Measurements from ENCODE around the gene TAF11L8. TPM values are rescaled to one million over a fixed set of nuclear protein-coding genes. Genes with fewer than 3 reads are reported as not detected.
"Not testable (repeated sequence)": the region's sequence is repeated elsewhere in the genome, so short reads cannot be mapped to it uniquely, and the experiment has no call there.

TAF11L8 gene
- total and polyA plus RNA-seq, 2 donors, result not detected

DNA sequence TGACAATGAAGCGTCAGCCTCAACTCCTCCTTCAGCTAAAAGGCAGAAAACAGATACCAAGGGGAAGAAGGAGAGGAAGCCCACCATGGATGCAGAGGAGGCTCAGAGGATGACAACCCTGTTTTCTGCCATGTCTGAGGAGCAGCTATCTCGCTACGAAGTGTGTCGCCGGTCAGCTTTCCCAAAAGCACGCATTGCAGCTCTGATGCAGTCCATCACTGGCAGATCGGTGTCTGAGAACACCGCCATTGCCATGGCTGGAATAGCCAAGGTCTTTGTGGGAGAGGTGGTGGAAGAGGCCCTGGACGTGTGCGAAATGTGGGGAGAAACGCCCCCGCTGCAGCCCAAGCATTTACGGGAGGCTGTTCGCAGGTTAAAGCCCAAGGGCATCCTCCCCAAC is 14.2 kb upstream of the TAF11L8 start:
- H3K27me3 ChIP-seq (ENCODE audit: control insufficient read depth in 2 of 2, insufficient read depth in 1 of 2, low read length in 1 of 2), result no peaks in the 10 kb centered on the region
- WGBS, result 97% methylated on average over 14 of the region's 14 CpGs
- H3K27ac ChIP-seq (ENCODE audit: low read depth in 1 of 2, low read length in 1 of 2), result no peak overlapping the region
- no peak overlapping the region for H3K4me3 ChIP-seq (ENCODE audit: low read length in 2 of 2)
- no peaks in the 10 kb centered on the region for H3K4me1 ChIP-seq (ENCODE audit: control insufficient read depth in 2 of 2, insufficient read depth in 2 of 2, low read length in 2 of 2)
- no peak for DNase-seq (ENCODE audit: low read depth in 6 of 9, low spot score in 9 of 9)
- peaks cover 3 to 10% of the 10 kb centered on the region in 2 donors for H3K9me3 ChIP-seq (ENCODE audit: control insufficient read depth in 2 of 2, insufficient read depth in 1 of 2, low read length in 1 of 2)
- no peaks in the 10 kb centered on the region for H3K36me3 ChIP-seq (ENCODE audit: control insufficient read depth in 2 of 2, insufficient read depth in 2 of 2, low read length in 1 of 2)

DNA sequence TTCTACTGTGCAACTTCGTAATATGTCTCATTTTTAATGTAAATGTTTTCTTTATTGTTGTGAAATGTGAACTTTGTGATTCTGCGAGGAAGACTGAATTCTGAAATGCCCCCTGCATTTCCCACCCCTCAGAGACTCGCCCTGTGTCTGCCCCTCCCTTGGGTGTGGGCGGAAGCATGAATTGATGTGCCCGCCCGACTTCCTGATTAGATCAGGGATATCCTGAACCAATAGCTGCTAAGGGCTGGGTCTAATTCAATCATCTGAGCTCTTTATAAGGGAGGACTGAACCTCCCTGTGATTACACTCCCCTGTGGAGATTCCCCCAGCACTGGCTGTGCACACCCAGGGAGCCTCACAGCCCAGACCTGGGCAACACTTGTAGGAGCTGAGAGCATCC is 13.1 kb upstream of the TAF11L8 start, which contains the start of gene TAF11L11:
TAF11L11 (plus strand) TSS at position 304 of the 400 bp plus-strand sequence.
- H3K4me1 ChIP-seq (ENCODE audit: control insufficient read depth in 2 of 2, insufficient read depth in 2 of 2, low read length in 2 of 2); DNase-seq (ENCODE audit: low read depth in 6 of 9, low spot score in 9 of 9); H3K27ac ChIP-seq (ENCODE audit: low read depth in 1 of 2, low read length in 1 of 2); H3K9me3 ChIP-seq (ENCODE audit: control insufficient read depth in 2 of 2, insufficient read depth in 1 of 2, low read length in 1 of 2); H3K36me3 ChIP-seq (ENCODE audit: control insufficient read depth in 2 of 2, insufficient read depth in 2 of 2, low read length in 1 of 2); H3K4me3 ChIP-seq (ENCODE audit: low read length in 2 of 2); H3K27me3 ChIP-seq (ENCODE audit: control insufficient read depth in 2 of 2, insufficient read depth in 1 of 2, low read length in 1 of 2): not testable (repeated sequence)
- 89% methylated on average over 6 of the region's 6 CpGs for WGBS

DNA sequence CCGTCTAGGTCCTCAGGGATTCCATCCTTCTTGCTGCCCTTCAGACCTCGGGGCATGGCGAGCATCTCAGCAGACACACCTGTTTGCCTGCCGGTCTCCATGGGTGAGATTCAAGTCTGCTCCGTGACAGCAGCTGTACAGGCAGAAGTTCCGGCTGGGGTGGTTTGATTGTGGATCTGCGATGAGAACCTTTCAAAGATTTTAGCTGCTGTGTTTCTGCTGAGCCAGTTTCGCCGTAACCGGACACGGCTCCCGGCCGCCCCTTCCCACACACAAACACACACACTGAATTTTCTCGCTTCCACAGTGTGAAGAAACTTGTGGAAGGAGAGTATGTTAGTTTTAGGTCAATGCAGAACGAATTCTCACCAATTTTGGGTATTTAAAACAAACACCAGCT is 7.0 kb upstream of the TAF11L8 start, which contains the start of gene TAF11L10:
TAF11L10 (minus strand) TSS at position 101 of the 400 bp plus-strand sequence.
- H3K4me1 ChIP-seq (ENCODE audit: control insufficient read depth in 2 of 2, insufficient read depth in 2 of 2, low read length in 2 of 2); H3K27ac ChIP-seq (ENCODE audit: low read depth in 1 of 2, low read length in 1 of 2); DNase-seq (ENCODE audit: low read depth in 6 of 9, low spot score in 9 of 9); H3K36me3 ChIP-seq (ENCODE audit: control insufficient read depth in 2 of 2, insufficient read depth in 2 of 2, low read length in 1 of 2); H3K27me3 ChIP-seq (ENCODE audit: control insufficient read depth in 2 of 2, insufficient read depth in 1 of 2, low read length in 1 of 2); H3K4me3 ChIP-seq (ENCODE audit: low read length in 2 of 2); H3K9me3 ChIP-seq (ENCODE audit: control insufficient read depth in 2 of 2, insufficient read depth in 1 of 2, low read length in 1 of 2): not testable (repeated sequence)
- WGBS, result no CpG with 5 or more reads among the region's 15 CpGs

DNA sequence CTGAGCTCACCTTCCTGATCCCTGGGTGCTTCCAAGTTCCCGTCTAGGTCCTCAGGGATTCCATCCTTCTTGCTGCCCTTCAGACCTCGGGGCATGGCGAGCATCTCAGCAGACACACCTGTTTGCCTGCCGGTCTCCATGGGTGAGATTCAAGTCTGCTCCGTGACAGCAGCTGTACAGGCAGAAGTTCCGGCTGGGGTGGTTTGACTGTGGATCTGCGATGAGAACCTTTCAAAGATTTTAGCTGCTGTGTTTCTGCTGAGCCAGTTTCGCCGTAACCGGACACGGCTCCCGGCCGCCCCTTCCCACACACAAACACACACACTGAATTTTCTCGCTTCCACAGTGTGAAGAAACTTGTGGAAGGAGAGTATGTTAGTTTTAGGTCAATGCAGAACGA is 3.5 kb upstream of the TAF11L8 start, which contains the start of gene TAF11L9:
TAF11L9 (minus strand) TSS at position 140 of the 400 bp plus-strand sequence.
- H3K4me3 ChIP-seq (ENCODE audit: low read length in 2 of 2); H3K27ac ChIP-seq (ENCODE audit: low read depth in 1 of 2, low read length in 1 of 2); H3K36me3 ChIP-seq (ENCODE audit: control insufficient read depth in 2 of 2, insufficient read depth in 2 of 2, low read length in 1 of 2); H3K27me3 ChIP-seq (ENCODE audit: control insufficient read depth in 2 of 2, insufficient read depth in 1 of 2, low read length in 1 of 2); DNase-seq (ENCODE audit: low read depth in 6 of 9, low spot score in 9 of 9); H3K9me3 ChIP-seq (ENCODE audit: control insufficient read depth in 2 of 2, insufficient read depth in 1 of 2, low read length in 1 of 2); H3K4me1 ChIP-seq (ENCODE audit: control insufficient read depth in 2 of 2, insufficient read depth in 2 of 2, low read length in 2 of 2): not testable (repeated sequence)
- WGBS, result 97% methylated on average over 9 of the region's 15 CpGs

DNA sequence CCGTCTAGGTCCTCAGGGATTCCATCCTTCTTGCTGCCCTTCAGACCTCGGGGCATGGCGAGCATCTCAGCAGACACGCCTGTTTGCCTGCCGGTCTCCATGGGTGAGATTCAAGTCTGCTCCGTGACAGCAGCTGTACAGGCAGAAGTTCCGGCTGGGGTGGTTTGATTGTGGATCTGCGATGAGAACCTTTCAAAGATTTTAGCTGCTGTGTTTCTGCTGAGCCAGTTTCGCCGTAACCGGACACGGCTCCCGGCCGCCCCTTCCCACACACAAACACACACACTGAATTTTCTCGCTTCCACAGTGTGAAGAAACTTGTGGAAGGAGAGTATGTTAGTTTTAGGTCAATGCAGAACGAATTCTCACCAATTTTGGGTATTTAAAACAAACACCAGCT is 5.1 kb downstream of the TAF11L8 start, which contains the start of gene TAF11L7:
TAF11L7 (minus strand) TSS at position 101 of the 400 bp plus-strand sequence.
- not testable (repeated sequence) for H3K27ac ChIP-seq (ENCODE audit: low read depth in 1 of 2, low read length in 1 of 2); H3K4me1 ChIP-seq (ENCODE audit: control insufficient read depth in 2 of 2, insufficient read depth in 2 of 2, low read length in 2 of 2); H3K4me3 ChIP-seq (ENCODE audit: low read length in 2 of 2); DNase-seq (ENCODE audit: low read depth in 6 of 9, low spot score in 9 of 9); H3K27me3 ChIP-seq (ENCODE audit: control insufficient read depth in 2 of 2, insufficient read depth in 1 of 2, low read length in 1 of 2); H3K9me3 ChIP-seq (ENCODE audit: control insufficient read depth in 2 of 2, insufficient read depth in 1 of 2, low read length in 1 of 2); H3K36me3 ChIP-seq (ENCODE audit: control insufficient read depth in 2 of 2, insufficient read depth in 2 of 2, low read length in 1 of 2)
- no CpG with 5 or more reads among the region's 16 CpGs for WGBS

Other genes with a start within 250 kb of the TAF11L8 start
- not detected for gene TAF11L2, start 92.7 kb downstream of the TAF11L8 start, total RNA-seq
- 0.18 TPM for gene TAF11L2, start 92.7 kb downstream of the TAF11L8 start, polyA plus RNA-seq
- gene TAF11L3, start 72.6 kb downstream of the TAF11L8 start, total RNA-seq, result not detected
- gene TAF11L3, start 72.6 kb downstream of the TAF11L8 start, polyA plus RNA-seq, result not detected
- not detected for gene TAF11L4, start 69.2 kb downstream of the TAF11L8 start, total RNA-seq
- not detected for gene TAF11L4, start 69.2 kb downstream of the TAF11L8 start, polyA plus RNA-seq
- gene TAF11L5, start 65.7 kb downstream of the TAF11L8 start, total RNA-seq, result not detected
- not detected for gene TAF11L5, start 65.7 kb downstream of the TAF11L8 start, polyA plus RNA-seq
- not detected for gene TAF11L6, start 62.3 kb downstream of the TAF11L8 start, total RNA-seq
- gene TAF11L6, start 62.3 kb downstream of the TAF11L8 start, polyA plus RNA-seq, result not detected
- gene TAF11L7, start 5.2 kb downstream of the TAF11L8 start, total RNA-seq, result not detected
- gene TAF11L7, start 5.2 kb downstream of the TAF11L8 start, polyA plus RNA-seq, result not detected
- gene TAF11L9, start 3.4 kb upstream of the TAF11L8 start, total RNA-seq, result not detected
- gene TAF11L9, start 3.4 kb upstream of the TAF11L8 start, polyA plus RNA-seq, result not detected
- not detected for gene TAF11L10, start 6.9 kb upstream of the TAF11L8 start, total RNA-seq
- not detected for gene TAF11L10, start 6.9 kb upstream of the TAF11L8 start, polyA plus RNA-seq
- not detected for gene TAF11L11, start 13.2 kb upstream of the TAF11L8 start, total RNA-seq
- 0.11 TPM for gene TAF11L11, start 13.2 kb upstream of the TAF11L8 start, polyA plus RNA-seq
- not detected for gene TAF11L12, start 19.4 kb upstream of the TAF11L8 start, total RNA-seq
- 0.09 TPM for gene TAF11L12, start 19.4 kb upstream of the TAF11L8 start, polyA plus RNA-seq
- gene TAF11L13, start 41.1 kb upstream of the TAF11L8 start, total RNA-seq, result not detected
- not detected for gene TAF11L13, start 41.1 kb upstream of the TAF11L8 start, polyA plus RNA-seq
- gene TAF11L14, start 43.5 kb upstream of the TAF11L8 start, total RNA-seq, result not detected
- gene TAF11L14, start 43.5 kb upstream of the TAF11L8 start, polyA plus RNA-seq, result 0.14 TPM